K562 (cell line): ENCODE measurements around the gene BACE1-AS. TPM values are rescaled to one million over a fixed set of nuclear protein-coding genes. Genes with fewer than 3 reads are reported as not detected.

Experiments
- CHD4 ChIP-seq: fragments of 200-600 bp; sonication (generic); IDR thresholded peaks from 3 replicates; pipeline ENCODE4 v1.6.1; 2012; ENCODE audit warnings: low read depth, mild to moderate bottlenecking, mixed read lengths, low read length, inconsistent platforms; ENCODE audit not compliant: insufficient read depth, insufficient replicate concordance, poor library complexity, severe bottlenecking
- DMBX1 ChIP-seq: fragments of 250-450 bp; sonication (Bioruptor Pico); IDR thresholded peaks from 2 replicates; pipeline ENCODE4 v1.8.0; 2022; ENCODE audit warnings: inconsistent platforms, mild to moderate bottlenecking, moderate library complexity, borderline replicate concordance
- NFIC ChIP-seq: fragments of 450-650 bp; IDR thresholded peaks from 2 replicates; pipeline ENCODE4 v1.6.1; 2017; ENCODE audit warnings: mild to moderate bottlenecking, inconsistent platforms
- NR2F6 ChIP-seq: fragments of 450-650 bp; formaldehyde crosslinking; IDR thresholded peaks from 2 replicates; pipeline ENCODE4 v1.4.0; 2020; ENCODE audit warnings: mild to moderate bottlenecking
- PHB ChIP-seq: fragments of 250-450 bp; sonication (Bioruptor Pico); IDR thresholded peaks from 2 replicates; pipeline ENCODE4 v1.5.0; 2021
- POLR2G ChIP-seq: fragments of 200-400 bp; formaldehyde crosslinking; IDR thresholded peaks from 2 replicates; pipeline ENCODE4 v1.6.1; 2017; ENCODE audit warnings: low read depth, mild to moderate bottlenecking, antibody characterized with exemption, low read length, moderate library complexity
- SMARCC2 ChIP-seq: fragments of 450-650 bp; IDR thresholded peaks from 2 replicates; pipeline ENCODE4 v1.6.1; 2017; ENCODE audit warnings: antibody characterized with exemption, moderate library complexity, mild to moderate bottlenecking, low read depth
- STAT6 ChIP-seq: sonication (generic); formaldehyde crosslinking; IDR thresholded peaks from 2 replicates; pipeline ENCODE4 v1.8.1; 2023; ENCODE audit warnings: mild to moderate bottlenecking, missing genetic modification reagents
- ZBTB1 ChIP-seq: sonication (generic); formaldehyde crosslinking; IDR thresholded peaks from 2 replicates; pipeline ENCODE4 v1.8.1; 2023; ENCODE audit warnings: missing genetic modification reagents, low read depth, mild to moderate bottlenecking, borderline replicate concordance
- ZFX ChIP-seq: sonication (generic); formaldehyde crosslinking; IDR thresholded peaks from 2 replicates; pipeline ENCODE4 v1.8.0; 2022; ENCODE audit warnings: mild to moderate bottlenecking, missing genetic modification reagents, moderate library complexity
- ZNF512 ChIP-seq: IDR thresholded peaks from 2 replicates; pipeline ENCODE4 v1.6.1; 2016; ENCODE audit warnings: missing genetic modification characterization, missing compliant biosample characterization
- ZNF766 ChIP-seq: fragments of 200-800 bp; sonication (Bioruptor generic); conservative IDR thresholded peaks from 2 replicates; pipeline ENCODE4 v1.6.1; 2016; ENCODE audit warnings: missing genetic modification characterization, missing compliant biosample characterization
- polyA plus RNA-seq, 8 experiments: library from polyadenylated mRNA; depleted of rRNA in 4 of 8; stranded (reverse) in 5 of 8; unstranded in 3 of 8; fragments of >200 nt; fragmentation: Nextera tagmentation in 2 of 8; fragmentation: Illumina TruSeq in 1 of 8; extraction: Ambion mirVana in 2 of 8; extraction: Trizol in 1 of 8; gene quantifications; 2 replicates each; pipeline versions ENCODE4 v1.2.1 to v1.2.3, GENCODE V29; 2011 to 2014; ENCODE audit warnings: inconsistent platforms in 1 of 8, missing spikeins in 1 of 8
- total RNA-seq, 7 experiments: library from RNA; depleted of rRNA in 6 of 7; stranded (reverse); fragments of >200 nt in 6 of 7; fragmentation: Illumina TruSeq in 2 of 7; extraction: Trizol in 2 of 7; gene quantifications; 2 replicates each; pipeline versions ENCODE4 v1.2.1 to v1.2.3, GENCODE V29; 2011 to 2021; ENCODE audit warnings: low replicate concordance in 1 of 7
- TF ChIP-seq, protein P1 (sequence below): sonication (generic); formaldehyde crosslinking; IDR thresholded peaks from 2 replicates; pipeline ENCODE4 v1.8.1; 2022; ENCODE audit warnings: missing genetic modification reagents
- TF ChIP-seq, protein P2 (sequence below): fragments of 250-450 bp; sonication (Bioruptor Pico); IDR thresholded peaks from 2 replicates; pipeline ENCODE4 v1.4.0; 2020; ENCODE audit warnings: mild to moderate bottlenecking, moderate library complexity, borderline replicate concordance
- TF ChIP-seq, protein P3 (sequence below): fragments of 450-650 bp; IDR thresholded peaks from 2 replicates; pipeline ENCODE4 v1.6.1; 2017; ENCODE audit warnings: antibody characterized with exemption

Gene BACE1-AS
- total and polyA plus RNA-seq, 9 of the 15 experiments (the other 6 are each of a cell fraction or from before 2014, with no cell fraction given), result 2.2 to 8.2 (median 3.8) TPM

- TF ChIP-seq STAT6 (CRISPR knock-in tag) (no peak), SMARCC2 (no peak), ZBTB1 (CRISPR knock-in tag) (no peak), POLR2G (peak; percentile 96), ZNF512 (no peak), NR2F6 (no peak), PHB (CRISPR knock-in tag) (0 out of 2 replicates have a peak, but pooled peaks have one; percentile 81), DMBX1 (no peak), ZNF766 (CRISPR knock-in tag) (peak; percentile 98), ZFX (peak; percentile 48), NFIC (peak; percentile 9; the same call in 1 of the 2 replicates), CHD4 (no peak)
- TF ChIP-seq, protein P1, sequence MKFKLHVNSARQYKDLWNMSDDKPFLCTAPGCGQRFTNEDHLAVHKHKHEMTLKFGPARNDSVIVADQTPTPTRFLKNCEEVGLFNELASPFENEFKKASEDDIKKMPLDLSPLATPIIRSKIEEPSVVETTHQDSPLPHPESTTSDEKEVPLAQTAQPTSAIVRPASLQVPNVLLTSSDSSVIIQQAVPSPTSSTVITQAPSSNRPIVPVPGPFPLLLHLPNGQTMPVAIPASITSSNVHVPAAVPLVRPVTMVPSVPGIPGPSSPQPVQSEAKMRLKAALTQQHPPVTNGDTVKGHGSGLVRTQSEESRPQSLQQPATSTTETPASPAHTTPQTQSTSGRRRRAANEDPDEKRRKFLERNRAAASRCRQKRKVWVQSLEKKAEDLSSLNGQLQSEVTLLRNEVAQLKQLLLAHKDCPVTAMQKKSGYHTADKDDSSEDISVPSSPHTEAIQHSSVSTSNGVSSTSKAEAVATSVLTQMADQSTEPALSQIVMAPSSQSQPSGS (CRISPR knock-in tag), result no peak
- TF ChIP-seq, protein P2, sequence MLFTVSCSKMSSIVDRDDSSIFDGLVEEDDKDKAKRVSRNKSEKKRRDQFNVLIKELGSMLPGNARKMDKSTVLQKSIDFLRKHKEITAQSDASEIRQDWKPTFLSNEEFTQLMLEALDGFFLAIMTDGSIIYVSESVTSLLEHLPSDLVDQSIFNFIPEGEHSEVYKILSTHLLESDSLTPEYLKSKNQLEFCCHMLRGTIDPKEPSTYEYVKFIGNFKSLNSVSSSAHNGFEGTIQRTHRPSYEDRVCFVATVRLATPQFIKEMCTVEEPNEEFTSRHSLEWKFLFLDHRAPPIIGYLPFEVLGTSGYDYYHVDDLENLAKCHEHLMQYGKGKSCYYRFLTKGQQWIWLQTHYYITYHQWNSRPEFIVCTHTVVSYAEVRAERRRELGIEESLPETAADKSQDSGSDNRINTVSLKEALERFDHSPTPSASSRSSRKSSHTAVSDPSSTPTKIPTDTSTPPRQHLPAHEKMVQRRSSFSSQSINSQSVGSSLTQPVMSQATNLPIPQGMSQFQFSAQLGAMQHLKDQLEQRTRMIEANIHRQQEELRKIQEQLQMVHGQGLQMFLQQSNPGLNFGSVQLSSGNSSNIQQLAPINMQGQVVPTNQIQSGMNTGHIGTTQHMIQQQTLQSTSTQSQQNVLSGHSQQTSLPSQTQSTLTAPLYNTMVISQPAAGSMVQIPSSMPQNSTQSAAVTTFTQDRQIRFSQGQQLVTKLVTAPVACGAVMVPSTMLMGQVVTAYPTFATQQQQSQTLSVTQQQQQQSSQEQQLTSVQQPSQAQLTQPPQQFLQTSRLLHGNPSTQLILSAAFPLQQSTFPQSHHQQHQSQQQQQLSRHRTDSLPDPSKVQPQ (CRISPR knock-in tag), result no peak
- TF ChIP-seq, protein P3, sequence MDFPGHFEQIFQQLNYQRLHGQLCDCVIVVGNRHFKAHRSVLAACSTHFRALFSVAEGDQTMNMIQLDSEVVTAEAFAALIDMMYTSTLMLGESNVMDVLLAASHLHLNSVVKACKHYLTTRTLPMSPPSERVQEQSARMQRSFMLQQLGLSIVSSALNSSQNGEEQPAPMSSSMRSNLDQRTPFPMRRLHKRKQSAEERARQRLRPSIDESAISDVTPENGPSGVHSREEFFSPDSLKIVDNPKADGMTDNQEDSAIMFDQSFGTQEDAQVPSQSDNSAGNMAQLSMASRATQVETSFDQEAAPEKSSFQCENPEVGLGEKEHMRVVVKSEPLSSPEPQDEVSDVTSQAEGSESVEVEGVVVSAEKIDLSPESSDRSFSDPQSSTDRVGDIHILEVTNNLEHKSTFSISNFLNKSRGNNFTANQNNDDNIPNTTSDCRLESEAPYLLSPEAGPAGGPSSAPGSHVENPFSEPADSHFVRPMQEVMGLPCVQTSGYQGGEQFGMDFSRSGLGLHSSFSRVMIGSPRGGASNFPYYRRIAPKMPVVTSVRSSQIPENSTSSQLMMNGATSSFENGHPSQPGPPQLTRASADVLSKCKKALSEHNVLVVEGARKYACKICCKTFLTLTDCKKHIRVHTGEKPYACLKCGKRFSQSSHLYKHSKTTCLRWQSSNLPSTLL, result no peak
Measured at GRCh38 chr11:117327567-117328374, 36.6 kb downstream of the BACE1-AS start, which contains the start of gene CEP164 (continued).
